Activated CD4-positive, alpha-beta T cell treated with anti-CD3 and anti-CD28 coated beads, Interleukin-10, Interleukin-2, amounts not matched to agents 100 ng/mL and 50 ng/mL, durations not matched to agents 16 hours and 8 hours (primary cell): Measurements from ENCODE around the gene TRABD2A.
"Not testable (repeated sequence)": the region's sequence is repeated elsewhere in the genome, so short reads cannot be mapped to it uniquely, and the experiment has no call there.

Source experiments
- DNase-seq: peaks from one replicate; pipeline ENCODE4 v3.0.0-alpha.2; 2020

TRABD2A gene

GRCh38 chr2:84878896-84879583 is 1.8 kb downstream of the TRABD2A start:
- no peak for DNase-seq

- no peak for DNase-seq
Observed at GRCh38 chr2:84878459-84878858, 2.4 kb downstream of the TRABD2A start.

GRCh38 chr2:84876369-84876768 is 4.5 kb downstream of the TRABD2A start:
- no peak for DNase-seq

- not testable (repeated sequence) for DNase-seq
Observed at GRCh38 chr2:84875619-84876018, 5.3 kb downstream of the TRABD2A start.

- no peak for DNase-seq
Observed at GRCh38 chr2:84875213-84875560, 5.7 kb downstream of the TRABD2A start.

GRCh38 chr2:84874381-84875212 is 6.3 kb downstream of the TRABD2A start:
- no peak for DNase-seq

GRCh38 chr2:84873350-84873749 is 7.5 kb downstream of the TRABD2A start:
- DNase-seq: no peak

- not testable (repeated sequence) for DNase-seq
Observed at GRCh38 chr2:84872691-84873090, 8.2 kb downstream of the TRABD2A start.

GRCh38 chr2:84870306-84870705 is 10.6 kb downstream of the TRABD2A start:
- no peak for DNase-seq

GRCh38 chr2:84868327-84868726 is 12.6 kb downstream of the TRABD2A start:
- DNase-seq: not testable (repeated sequence)

GRCh38 chr2:84866122-84866521 is 14.8 kb downstream of the TRABD2A start:
- no peak for DNase-seq

- DNase-seq: peak; percentile 60
Observed at GRCh38 chr2:84865181-84865783, 15.6 kb downstream of the TRABD2A start.

- DNase-seq: no peak
Observed at GRCh38 chr2:84862006-84862405, 18.9 kb downstream of the TRABD2A start.

GRCh38 chr2:84861539-84861938 is 19.3 kb downstream of the TRABD2A start:
- DNase-seq: no peak

- no peak for DNase-seq
Observed at GRCh38 chr2:84858937-84859336, 21.9 kb downstream of the TRABD2A start.

- DNase-seq: no peak
Observed at GRCh38 chr2:84858123-84858522, 22.8 kb downstream of the TRABD2A start.

- DNase-seq: no peak
Observed at GRCh38 chr2:84857566-84857965, 23.3 kb downstream of the TRABD2A start.

GRCh38 chr2:84856787-84857186 is 24.1 kb downstream of the TRABD2A start:
- peak; percentile 40 for DNase-seq

- DNase-seq: no peak
Observed at GRCh38 chr2:84855731-84856130, 25.2 kb downstream of the TRABD2A start.

GRCh38 chr2:84854850-84855249 is 26.0 kb downstream of the TRABD2A start:
- no peak for DNase-seq

GRCh38 chr2:84851876-84852275 is 29.0 kb downstream of the TRABD2A start:
- no peak for DNase-seq

- no peak for DNase-seq
Observed at GRCh38 chr2:84850471-84850870, 30.4 kb downstream of the TRABD2A start.

- DNase-seq: peak; percentile 64
Observed at GRCh38 chr2:84849271-84849952, 31.5 kb downstream of the TRABD2A start.
